Endothelial cell of umbilical vein (primary cell): Measurements from ENCODE around the gene GON4L. TPM values are rescaled to one million over a fixed set of nuclear protein-coding genes. Genes with fewer than 3 reads are reported as not detected.

ENCODE experiments used
- BruUV-seq: library from RNA; stranded (reverse); fragments of 400-500 nt; replicated peaks from 2 replicates; lab custom pipeline; 2021; lab: Mats Ljungman, UMichigan
- CTCF ChIA-PET: fragments of 300-600, 350-600 bp; sonication (Branson Sonifier 250); formaldehyde crosslinking; loops from one replicate; lab custom pipeline; 2021; ENCODE audit warnings: antibody characterized with exemption, inconsistent platforms; lab: Charles Lee
- POLR2A ChIA-PET: fragments of 300-600, 350-600 bp; sonication (Branson Sonifier 250); formaldehyde crosslinking; loops from one replicate; lab custom pipeline; 2021; ENCODE audit warnings: antibody characterized with exemption, inconsistent platforms; lab: Charles Lee
- DNase-seq: peaks from one replicate; pipeline ENCODE4 v3.0.0-alpha.2; 2011; ENCODE audit warnings: low read depth, low spot score
- FAIRE-seq: peaks from 2 replicates; lab custom pipeline; 2011; peaks lifted over from hg19 to GRCh38; lab: Jason Lieb, UNC
- H2AFZ ChIP-seq: 2 replicates; pipeline ENCODE4 v1.6.0; 2012; ENCODE audit warnings: low read depth, low read length, control low read depth, inconsistent platforms
- H3K27ac ChIP-seq: 2 replicates; pipeline ENCODE4 v1.5.1; 2011; ENCODE audit warnings: low read depth, mild to moderate bottlenecking, control low read depth, low read length, moderate library complexity; ENCODE audit not compliant: insufficient read depth
- H3K27me3 ChIP-seq, 2 experiments: 2 replicates each; pipeline versions ENCODE4 v1.6.0 to v1.6.1; 2011; ENCODE audit warnings: low read length in 2 of 2, mixed read lengths in 1 of 2; ENCODE audit not compliant: control insufficient read depth in 2 of 2, insufficient read depth in 2 of 2
- H3K36me3 ChIP-seq, 2 experiments: 2 replicates in 1 of 2; 3 replicates in 1 of 2; pipeline ENCODE4 v1.5.1; 2011; ENCODE audit warnings: low read length in 2 of 2, mild to moderate bottlenecking in 1 of 2, moderate library complexity in 1 of 2; ENCODE audit not compliant: control insufficient read depth in 2 of 2, insufficient read depth in 2 of 2; ENCODE audit errors: extremely low read depth in 1 of 2
- H3K4me1 ChIP-seq: 3 replicates; pipeline ENCODE4 v1.5.1; 2011; ENCODE audit warnings: mild to moderate bottlenecking, low read length; ENCODE audit not compliant: control insufficient read depth, insufficient read depth; ENCODE audit errors: extremely low read depth
- H3K4me2 ChIP-seq: 2 replicates; pipeline ENCODE4 v1.6.1; 2011; ENCODE audit warnings: low read length, control low read depth, mixed read lengths; ENCODE audit not compliant: insufficient read depth
- H3K4me3 ChIP-seq, 3 experiments: fragments of 200-600 bp in 1 of 3; sonication (generic), shearing (Covaris generic) in 1 of 3; replicated peaks in 1 of 3; 2 replicates each; pipeline ENCODE4 v1.5.1; 2011 to 2016; ENCODE audit warnings: control low read depth in 3 of 3, low read length in 3 of 3, mild to moderate bottlenecking in 2 of 3, inconsistent platforms in 1 of 3, low read depth in 1 of 3, moderate library complexity in 1 of 3; ENCODE audit not compliant: insufficient read depth in 1 of 3
- H3K79me2 ChIP-seq: 2 replicates; pipeline ENCODE4 v1.6.0; 2012; ENCODE audit warnings: low read length, inconsistent platforms; ENCODE audit not compliant: control insufficient read depth, insufficient read depth
- H3K9ac ChIP-seq: replicated peaks from 2 replicates; pipeline ENCODE3; 2011; ENCODE audit warnings: low read length, control low read depth; ENCODE audit not compliant: insufficient read depth; ENCODE audit errors: extremely low read depth
- H3K9me1 ChIP-seq: replicated peaks from 3 replicates; pipeline ENCODE4 v1.6.0; 2011; ENCODE audit warnings: mild to moderate bottlenecking, low read length; ENCODE audit not compliant: control insufficient read depth, insufficient read depth; ENCODE audit errors: extremely low read depth
- H3K9me3 ChIP-seq: replicated peaks from 2 replicates; pipeline ENCODE4 v1.5.1; 2012; ENCODE audit warnings: low read length, inconsistent platforms; ENCODE audit not compliant: control insufficient read depth, insufficient read depth
- H4K20me1 ChIP-seq: replicated peaks from 2 replicates; pipeline ENCODE3; 2011; ENCODE audit warnings: mild to moderate bottlenecking, low read length; ENCODE audit not compliant: control insufficient read depth, insufficient read depth; ENCODE audit errors: extremely low read depth
- EZH2 ChIP-seq: IDR thresholded peaks from 2 replicates; pipeline ENCODE4 v1.6.1; 2012; ENCODE audit warnings: borderline replicate concordance, low read depth, mild to moderate bottlenecking, moderate library complexity, low read length, inconsistent platforms; ENCODE audit not compliant: severe bottlenecking
- FOS ChIP-seq: IDR thresholded peaks from 2 replicates; pipeline ENCODE4 v1.6.1; 2011; ENCODE audit warnings: mild to moderate bottlenecking, low read length, moderate library complexity, borderline replicate concordance; ENCODE audit not compliant: insufficient read depth
- GATA2 ChIP-seq: IDR thresholded peaks from 2 replicates; pipeline ENCODE4 v1.7.0; 2011; ENCODE audit warnings: low read depth, mild to moderate bottlenecking, moderate library complexity, mixed read lengths, low read length; ENCODE audit not compliant: insufficient read length, insufficient read depth
- JUN ChIP-seq: IDR thresholded peaks from 2 replicates; pipeline ENCODE4 v1.6.1; 2011; ENCODE audit warnings: borderline replicate concordance, low read depth; ENCODE audit not compliant: insufficient read length, insufficient read depth
- MAX ChIP-seq: IDR thresholded peaks from 2 replicates; pipeline ENCODE4 v1.6.1; 2011; ENCODE audit not compliant: insufficient read depth, insufficient read length
- MYC ChIP-seq: IDR thresholded peaks from one replicate; pipeline ENCODE4 v1.6.1; 2011; ENCODE audit warnings: mild to moderate bottlenecking, low read depth, low read length
- POLR2A ChIP-seq: IDR thresholded peaks from 2 replicates; pipeline ENCODE4 v1.6.1; 2012; ENCODE audit warnings: low read depth, mild to moderate bottlenecking, control low read depth, low read length
- POLR2AphosphoS5 ChIP-seq: IDR thresholded peaks from 2 replicates; pipeline ENCODE4 v1.6.1; 2012; ENCODE audit warnings: low read depth, mild to moderate bottlenecking, control low read depth, low read length, moderate library complexity; ENCODE audit not compliant: insufficient read depth
- dilution Hi-C: fragments of 300-500 bp; cut with MboI; formaldehyde crosslinking; loops from one replicate; pipeline ENCODE4 v1.15.0; 2019; ENCODE audit warnings: low sequenced_read_pairs; ENCODE audit not compliant: extremely low pct_ligation_motif_present
- intact Hi-C: fragments of 100-400 bp; cut with micrococcal nuclease; formaldehyde crosslinking; loops from one replicate; pipeline ENCODE4 v1.10.0; 2022
- polyA plus RNA-seq, 4 experiments: library from polyadenylated mRNA; depleted of rRNA in 3 of 4; stranded (reverse) in 3 of 4; unstranded in 1 of 4; fragments of >200 nt; gene quantifications; 2 replicates each; pipeline versions ENCODE4 v1.2.1 to v1.2.3, GENCODE V29; 2011 to 2012; ENCODE audit warnings: missing spikeins in 1 of 4
- total RNA-seq: library from RNA; stranded (reverse); gene quantifications from 2 replicates; pipeline ENCODE4 v1.2.3, GENCODE V29; 2021
- TF ChIP-seq, protein P1 (sequence below), 2 donors: IDR thresholded peaks; 1 replicate in 1 of 2; 2 replicates in 1 of 2; pipeline ENCODE4 v1.5.1; 2011; ENCODE audit warnings: low read length in 2 of 2, mild to moderate bottlenecking in 2 of 2, moderate library complexity in 2 of 2, control low read depth in 1 of 2, inconsistent platforms in 1 of 2, low read depth in 1 of 2; ENCODE audit not compliant: insufficient read depth in 1 of 2; ENCODE audit errors: extremely low read depth in 1 of 2

Gene GON4L
- total and polyA plus RNA-seq, 2 donors (not counting 3 experiments of a cell fraction or from before 2014, with no cell fraction given), result 30.5 to 58.7 TPM

DNA sequence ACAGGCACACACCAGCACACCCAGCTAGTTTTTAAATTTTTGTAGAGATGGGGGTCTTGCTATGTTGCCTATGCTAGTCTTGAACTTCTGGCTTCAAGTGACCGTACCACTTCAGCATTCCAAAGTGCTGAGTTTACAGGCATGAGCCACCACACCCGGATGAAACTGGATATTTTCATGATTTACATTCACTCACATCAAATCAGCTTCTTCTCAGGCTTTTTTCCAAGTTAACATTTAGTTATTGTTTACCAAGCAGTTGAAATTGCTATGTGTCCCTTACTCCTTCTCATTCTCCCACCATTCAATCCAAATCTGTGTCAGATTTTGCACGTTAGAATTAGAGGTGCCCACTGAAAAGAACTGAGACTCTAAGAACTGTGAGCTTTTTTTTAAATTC, 35.8 kb upstream of the GON4L start:
- FAIRE-seq (no peak), DNase-seq (peak; percentile 67)
- POLR2A ChIA-PET, result interaction anchor here (0.8 to 2.1 kb wide), 5 partner anchors 10 to 36 kb away, joined by 3 to 14 read pairs (median 5); partner anchors contain the start of genes GON4L and SYT11
- Histone ChIP-seq H3K27ac (peak overlapping the region; percentile 100), H3K9me1 (no peaks in the 10 kb centered on the region), H3K36me3 (peaks cover 0 to 5% of the 10 kb centered on the region in 2 experiments), H2AFZ (no peak overlapping the region), H3K27me3 (no peaks in the 10 kb centered on the region), H3K79me2 (no peaks in the 10 kb centered on the region), H3K4me1 (peaks cover 40% of the 10 kb centered on the region), H3K9ac (peak overlapping the region; percentile 97), H3K9me3 (no peaks in the 10 kb centered on the region), H4K20me1 (no peaks in the 10 kb centered on the region), H3K4me3 (peak overlapping the region in 1 of 3 experiments; percentile 49), H3K4me2 (peak overlapping the region; percentile 97)
- TF ChIP-seq POLR2A, result no peak
- no peak for TF ChIP-seq MAX
- TF ChIP-seq POLR2AphosphoS5, result no peak
- TF ChIP-seq, protein P1, sequence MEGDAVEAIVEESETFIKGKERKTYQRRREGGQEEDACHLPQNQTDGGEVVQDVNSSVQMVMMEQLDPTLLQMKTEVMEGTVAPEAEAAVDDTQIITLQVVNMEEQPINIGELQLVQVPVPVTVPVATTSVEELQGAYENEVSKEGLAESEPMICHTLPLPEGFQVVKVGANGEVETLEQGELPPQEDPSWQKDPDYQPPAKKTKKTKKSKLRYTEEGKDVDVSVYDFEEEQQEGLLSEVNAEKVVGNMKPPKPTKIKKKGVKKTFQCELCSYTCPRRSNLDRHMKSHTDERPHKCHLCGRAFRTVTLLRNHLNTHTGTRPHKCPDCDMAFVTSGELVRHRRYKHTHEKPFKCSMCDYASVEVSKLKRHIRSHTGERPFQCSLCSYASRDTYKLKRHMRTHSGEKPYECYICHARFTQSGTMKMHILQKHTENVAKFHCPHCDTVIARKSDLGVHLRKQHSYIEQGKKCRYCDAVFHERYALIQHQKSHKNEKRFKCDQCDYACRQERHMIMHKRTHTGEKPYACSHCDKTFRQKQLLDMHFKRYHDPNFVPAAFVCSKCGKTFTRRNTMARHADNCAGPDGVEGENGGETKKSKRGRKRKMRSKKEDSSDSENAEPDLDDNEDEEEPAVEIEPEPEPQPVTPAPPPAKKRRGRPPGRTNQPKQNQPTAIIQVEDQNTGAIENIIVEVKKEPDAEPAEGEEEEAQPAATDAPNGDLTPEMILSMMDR (IDR thresholded peaks at IDR 0.05; ENCODE audit: extremely low read depth in 1 of 2, insufficient read depth in 1 of 2, low read depth in 1 of 2, low read length in 2 of 2), result no peak
- TF ChIP-seq FOS, result peak; percentile 50
- no peak for TF ChIP-seq GATA2
- no peak for TF ChIP-seq EZH2
- no peak for TF ChIP-seq MYC
- TF ChIP-seq JUN, result peak; percentile 63
- intact Hi-C loops, result loop anchor here (1.0 kb wide), 1 partner anchor 32 kb away; no protein-coding TSS in a partner anchor
- dilution Hi-C loops, result no loop called here
- CTCF ChIA-PET, result interaction anchor here (0.9 to 1.9 kb wide), 8 partner anchors 15 to 164 kb away, joined by 3 to 6 read pairs (median 3); partner anchors contain the start of gene GON4L
- BruUV-seq, result no TSS peak
